HG03196 (cell line): ENCODE data around the gene KIF12.

Experiments
- ATAC-seq: cut with Tn5 transposase; IDR thresholded peaks from one replicate; pipeline ENCODE4 v1.9.1; 2021; ENCODE audit not compliant: unreplicated experiment

KIF12 gene

DNA sequence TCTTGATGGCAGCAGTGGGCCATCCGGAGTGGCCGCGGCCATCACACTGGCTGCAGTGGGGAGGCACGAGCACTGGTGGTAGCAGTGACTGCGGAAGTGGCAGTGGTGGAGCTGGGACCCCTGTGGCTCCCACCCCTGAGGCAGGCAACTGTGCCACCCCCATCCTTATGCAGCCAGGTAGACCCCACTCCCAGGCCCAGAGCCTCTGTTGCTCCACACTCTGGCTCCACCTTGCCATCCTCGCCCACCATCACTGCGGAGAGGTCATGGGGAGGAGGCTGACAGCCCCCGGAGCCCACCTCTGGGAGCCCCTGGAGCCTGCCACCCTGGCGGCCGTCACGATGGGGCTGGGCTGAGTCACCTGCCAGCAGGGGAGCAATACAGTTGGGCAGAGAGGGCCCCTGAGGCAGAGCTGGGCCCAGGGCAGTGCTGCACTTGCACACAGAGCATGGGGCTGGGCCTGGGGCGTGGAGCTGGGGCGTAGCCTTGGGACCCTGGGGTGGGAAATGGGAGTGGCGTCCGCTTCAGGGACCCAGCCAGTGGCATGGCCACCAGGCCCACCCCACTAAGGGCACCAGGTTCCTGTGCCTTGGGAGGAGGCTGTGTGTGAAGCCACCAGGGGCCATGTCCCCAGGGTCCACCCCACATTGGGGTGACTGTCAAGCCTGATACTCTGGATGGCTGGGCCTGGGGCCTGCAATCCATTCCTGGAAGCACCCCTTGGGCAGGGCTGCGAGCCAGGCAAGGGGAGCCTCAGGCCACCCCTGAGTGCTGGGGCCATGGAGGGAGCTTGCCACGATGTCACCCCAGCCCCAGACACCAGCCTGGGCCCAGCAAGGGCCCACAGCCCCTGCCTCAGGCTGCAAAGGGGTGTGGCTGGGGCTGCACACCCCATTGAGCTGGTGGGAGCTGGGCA is 28.6 kb downstream of the KIF12 start:
- no peak for ATAC-seq

DNA sequence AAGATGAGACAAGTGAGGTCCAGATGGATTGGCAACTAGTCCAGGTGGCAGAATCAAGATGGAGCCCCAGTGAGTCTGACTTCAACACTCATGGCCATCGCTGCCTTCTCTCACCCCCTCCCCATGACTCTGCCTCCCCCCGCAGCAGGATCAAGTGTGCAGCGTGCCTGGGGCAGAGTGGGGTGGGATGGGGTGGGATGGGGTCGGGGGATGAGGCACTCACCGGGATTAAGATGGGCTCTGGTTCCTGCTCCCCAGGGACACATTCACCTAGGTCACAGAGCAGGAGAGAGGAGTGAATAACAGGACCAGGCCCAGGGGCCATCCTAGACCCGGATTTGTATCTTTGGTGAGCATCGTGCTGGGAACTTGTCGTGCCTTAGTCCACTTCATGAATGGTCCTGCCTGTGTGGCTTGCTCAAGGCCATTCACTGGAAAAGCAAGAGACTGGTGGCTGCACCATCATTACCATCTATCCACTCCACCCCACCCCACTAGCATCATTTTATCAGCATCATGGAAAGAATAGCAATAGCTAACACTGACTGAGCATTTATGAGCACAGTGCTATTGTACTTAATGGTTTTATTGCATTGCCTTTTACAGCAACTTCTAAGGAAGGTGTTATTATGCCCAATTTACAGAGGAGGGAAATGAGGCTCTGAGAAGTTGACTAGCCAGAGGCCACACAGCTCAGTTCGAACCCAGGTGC is 29.5 kb downstream of the KIF12 start:
- no peak for ATAC-seq

DNA sequence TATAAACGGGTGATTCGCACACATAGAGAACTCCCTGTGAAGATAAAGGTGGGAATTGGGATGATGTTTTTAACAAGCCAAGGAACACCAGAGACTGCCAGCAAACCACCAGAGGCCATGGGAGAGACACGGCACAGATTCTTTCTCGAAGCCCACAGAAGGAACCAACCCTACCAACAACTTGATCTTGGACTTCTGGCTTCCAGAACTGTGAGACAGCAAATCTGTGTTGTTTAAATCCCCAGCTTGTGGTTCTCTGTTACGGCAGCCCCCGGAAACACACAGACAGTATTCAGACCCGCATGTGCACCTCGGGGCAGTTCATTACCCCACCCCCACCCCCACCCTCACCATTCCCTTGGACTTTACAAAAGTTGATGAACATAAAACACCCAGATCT is 33.8 kb downstream of the KIF12 start:
- ATAC-seq = no peak

DNA sequence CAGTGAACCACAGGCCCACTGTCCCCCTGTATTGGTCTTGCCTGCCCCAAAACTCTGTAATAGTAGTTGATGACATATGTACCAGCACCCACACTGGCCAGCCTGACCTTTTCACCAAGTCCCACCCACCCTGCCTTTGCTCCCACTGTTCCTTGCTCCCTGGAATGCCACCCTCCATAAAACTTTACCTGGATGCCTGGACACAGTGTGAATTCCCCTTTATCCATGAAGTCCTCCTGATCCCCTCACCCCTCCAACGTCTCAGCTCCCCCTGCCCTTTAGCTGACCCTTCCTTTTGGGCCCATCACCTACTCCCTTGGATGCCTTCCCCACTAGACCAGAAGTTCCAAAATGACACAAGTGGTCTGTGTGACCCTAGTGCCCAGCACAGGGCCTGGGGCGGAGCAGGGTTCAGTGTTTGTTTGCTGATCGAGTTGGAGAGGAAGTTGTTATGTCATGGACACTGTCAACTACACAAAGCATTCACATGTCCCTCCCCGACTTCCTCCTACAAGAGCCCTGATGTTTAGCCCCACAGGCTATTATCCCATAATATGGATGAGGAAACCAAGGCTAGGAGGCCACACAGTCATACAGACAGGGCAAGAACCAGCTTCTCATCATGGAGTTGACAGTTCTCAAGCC is 37.1 kb downstream of the KIF12 start:
- no peak for ATAC-seq

DNA sequence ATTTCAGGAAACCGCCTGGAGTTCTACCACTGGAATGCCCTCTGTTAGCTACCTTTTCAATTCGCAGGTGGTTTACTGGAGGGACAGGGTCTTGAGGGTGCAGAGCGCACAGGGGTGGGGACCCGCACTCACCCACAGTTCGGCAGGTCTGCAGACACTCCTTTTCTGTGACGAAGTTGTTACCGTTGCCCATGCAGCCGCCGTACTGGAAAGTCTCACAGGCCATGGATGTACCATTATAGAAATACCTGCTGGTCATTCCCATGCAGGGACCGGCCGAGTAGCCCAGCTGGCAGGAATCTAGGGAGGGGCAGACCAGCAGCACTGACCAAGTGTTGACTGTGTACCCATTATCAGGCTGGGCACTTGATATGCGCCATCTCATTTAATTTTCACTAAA is 37.8 kb downstream of the KIF12 start:
- no peak for ATAC-seq

DNA sequence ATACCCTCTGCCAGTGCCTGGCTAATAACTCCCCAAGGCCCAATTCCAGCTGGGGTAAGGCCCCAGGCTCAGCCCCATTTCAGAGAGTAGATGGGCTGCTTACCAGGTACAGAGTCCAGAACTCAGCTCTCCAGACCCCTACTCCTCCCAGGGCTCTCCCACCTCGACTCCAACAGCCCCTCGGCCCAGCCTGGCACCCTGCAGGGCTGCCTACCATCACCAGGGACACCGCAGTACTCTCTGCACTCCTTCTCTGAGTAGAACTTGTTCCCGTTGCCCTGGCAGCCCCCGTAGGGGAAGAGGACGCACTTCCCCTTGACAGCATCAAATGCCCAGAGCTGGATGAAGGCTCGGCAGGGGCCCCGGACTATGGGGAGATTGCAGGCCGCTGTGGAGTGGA is 38.4 kb downstream of the KIF12 start:
- no peak for ATAC-seq

DNA sequence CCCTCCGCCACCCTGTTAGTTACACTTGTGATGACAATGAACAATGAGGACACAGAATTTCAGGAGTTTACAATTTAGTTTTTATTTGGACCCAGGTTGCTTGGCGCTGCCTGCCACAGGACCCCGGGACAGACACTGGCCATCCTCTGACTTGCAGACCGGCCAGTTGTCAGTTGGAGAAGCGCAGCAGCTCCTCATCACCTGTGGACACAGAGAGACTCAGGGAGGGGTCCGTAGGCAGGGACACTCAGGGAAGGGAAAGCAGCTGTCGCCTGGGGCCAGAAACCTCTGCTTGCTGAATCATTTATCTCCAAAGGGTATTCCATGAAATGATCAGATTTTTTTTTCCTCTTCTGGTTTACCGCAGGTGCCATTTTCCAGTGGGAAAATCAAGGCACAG is 39.0 kb downstream of the KIF12 start:
- ATAC-seq = no peak

DNA sequence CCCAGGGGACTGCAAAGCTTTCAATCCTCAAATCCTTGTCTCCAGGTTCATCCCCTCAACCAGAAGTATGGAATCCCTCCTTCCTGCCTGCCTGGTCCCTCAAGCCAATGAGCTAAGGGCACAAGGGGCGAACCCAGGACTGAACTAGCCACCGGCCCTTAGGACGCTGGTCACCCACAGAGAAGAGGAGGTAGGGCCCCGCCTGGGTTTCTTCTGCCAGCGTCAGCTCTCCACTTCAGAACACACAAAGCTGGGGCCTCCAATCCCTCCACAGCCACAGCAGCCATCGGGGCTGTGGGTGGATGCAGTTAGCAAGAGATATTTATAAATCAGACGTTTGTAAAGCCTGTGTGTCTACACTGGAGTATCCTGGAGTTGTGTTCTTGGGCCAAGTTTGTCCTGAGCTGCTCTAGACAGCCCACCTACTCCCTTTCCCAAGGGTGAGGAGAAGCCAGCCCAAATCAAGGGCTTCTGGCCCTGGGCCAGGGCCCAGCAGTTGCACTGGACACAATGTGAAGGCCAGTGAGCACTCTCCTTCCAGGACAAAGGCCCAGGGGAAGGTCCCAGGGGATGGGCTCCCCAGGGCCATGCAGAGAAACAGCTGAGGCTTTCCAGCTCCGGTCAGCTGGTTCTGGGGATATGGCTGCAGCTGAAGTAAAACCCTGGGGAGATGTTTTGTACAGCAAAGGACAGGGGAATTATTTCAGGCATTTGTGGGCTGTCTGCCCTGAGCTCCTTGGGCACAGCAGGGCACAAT is 39.9 kb downstream of the KIF12 start:
- no peak for ATAC-seq

DNA sequence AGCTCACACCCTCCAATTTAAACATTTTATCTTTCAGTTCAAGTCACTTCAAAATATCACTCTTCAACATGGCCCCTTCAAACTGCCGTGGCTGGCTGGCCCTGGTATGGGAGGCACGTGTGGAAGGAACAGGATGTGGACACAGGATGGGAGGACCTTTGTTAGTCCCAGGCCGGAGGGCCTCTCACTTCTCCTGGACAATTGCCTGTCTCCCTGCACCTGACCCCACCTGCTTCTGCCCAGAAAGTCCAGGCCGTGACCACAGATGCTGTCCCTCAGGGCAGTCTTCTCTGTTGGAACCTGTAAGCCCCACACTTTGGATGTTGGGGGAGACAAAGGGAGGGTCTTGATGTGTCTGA is 40.4 kb downstream of the KIF12 start:
- ATAC-seq = no peak

DNA sequence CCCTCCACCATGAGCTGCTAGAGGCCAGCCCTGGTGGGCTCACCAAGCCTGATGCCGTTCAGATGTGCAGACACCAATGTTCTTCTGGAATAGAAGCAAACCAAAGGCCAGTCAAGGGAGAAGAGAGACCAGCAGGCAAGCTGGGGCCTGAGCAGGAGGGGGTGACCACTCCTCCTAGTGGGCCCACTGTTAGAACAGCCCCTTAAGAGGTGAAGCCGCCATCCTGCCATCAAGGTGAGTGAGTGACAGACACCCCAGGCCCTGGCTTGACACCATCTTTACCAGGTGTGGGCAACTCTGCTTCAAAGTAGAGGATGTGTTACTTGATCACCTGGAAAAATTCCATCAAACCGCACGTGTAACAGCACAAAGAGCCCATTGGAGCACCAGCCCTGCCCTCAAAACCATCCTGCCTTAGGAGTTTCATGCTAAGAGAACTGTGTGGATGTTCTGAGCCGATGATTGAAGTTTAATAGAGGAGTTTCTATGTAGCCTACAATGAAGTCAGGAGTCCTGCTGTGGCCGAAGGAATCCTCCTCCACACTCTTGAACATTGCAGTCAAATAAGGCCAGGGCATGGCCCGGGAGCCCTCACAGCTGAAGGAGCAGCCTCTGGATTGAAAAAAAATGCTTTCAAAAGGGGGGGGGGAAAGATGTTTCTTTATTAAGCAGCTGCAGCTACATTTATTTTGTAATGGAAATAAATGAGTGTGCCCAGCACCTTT is 41.8 kb downstream of the KIF12 start:
- no peak for ATAC-seq

DNA sequence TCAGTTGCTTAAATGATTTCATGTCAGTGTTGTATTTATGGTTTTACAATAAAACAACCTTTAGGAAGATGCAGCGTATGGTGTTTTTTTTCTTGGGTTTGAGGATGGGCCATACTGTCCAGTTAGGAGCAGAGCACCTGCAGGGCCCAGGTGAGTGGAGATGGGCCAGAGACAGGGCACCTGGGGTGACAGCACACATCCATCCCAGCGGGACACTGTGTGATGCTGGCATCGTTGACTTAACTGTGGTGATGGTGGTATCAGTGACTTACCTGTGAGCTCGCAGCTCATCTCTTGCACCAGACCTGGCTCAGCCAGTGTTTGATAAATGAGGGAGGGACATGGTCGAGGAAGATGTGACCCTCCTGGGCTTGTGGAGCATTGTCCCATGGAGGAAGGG is 42.6 kb downstream of the KIF12 start:
- ATAC-seq = no peak

DNA sequence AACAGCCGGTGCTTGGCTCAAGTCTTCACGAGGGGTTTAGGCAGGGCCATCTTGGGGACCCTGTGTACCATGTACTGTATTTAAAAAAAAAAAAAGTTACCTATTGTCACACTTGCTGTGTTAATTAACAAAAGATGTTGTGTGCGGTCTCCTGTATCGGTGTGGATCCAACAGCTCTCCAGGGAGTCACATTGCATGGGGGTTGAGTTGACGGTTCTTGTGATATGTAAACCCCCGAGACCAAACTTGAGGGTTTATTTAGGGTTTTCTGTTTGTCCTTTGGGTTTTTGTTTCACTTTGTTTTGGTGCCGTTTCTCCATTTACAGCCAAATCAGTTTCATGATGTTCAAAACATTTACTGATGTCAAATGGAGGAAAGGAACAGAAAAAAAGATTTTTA is 43.2 kb downstream of the KIF12 start:
- no peak for ATAC-seq

DNA sequence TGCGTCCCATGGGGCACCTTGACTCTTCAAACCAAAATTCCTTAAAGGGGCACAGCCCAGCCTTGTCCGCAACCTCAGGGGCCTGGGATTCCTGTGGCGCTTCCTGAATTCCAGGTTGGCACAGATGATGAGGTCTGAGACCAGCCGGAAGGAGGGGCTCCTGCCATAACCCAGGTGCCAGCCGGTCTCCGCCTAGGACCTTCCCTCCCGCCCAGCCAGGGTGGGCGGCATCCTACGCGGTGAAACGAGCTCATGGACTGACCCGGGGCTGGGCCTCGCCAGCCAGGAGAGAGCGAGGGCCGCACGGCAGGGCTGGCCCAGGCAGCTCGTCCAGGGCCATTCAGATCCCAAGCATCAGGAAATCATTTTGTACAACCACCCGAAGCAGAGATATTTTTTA is 44.0 kb downstream of the KIF12 start:
- ATAC-seq = no peak

DNA sequence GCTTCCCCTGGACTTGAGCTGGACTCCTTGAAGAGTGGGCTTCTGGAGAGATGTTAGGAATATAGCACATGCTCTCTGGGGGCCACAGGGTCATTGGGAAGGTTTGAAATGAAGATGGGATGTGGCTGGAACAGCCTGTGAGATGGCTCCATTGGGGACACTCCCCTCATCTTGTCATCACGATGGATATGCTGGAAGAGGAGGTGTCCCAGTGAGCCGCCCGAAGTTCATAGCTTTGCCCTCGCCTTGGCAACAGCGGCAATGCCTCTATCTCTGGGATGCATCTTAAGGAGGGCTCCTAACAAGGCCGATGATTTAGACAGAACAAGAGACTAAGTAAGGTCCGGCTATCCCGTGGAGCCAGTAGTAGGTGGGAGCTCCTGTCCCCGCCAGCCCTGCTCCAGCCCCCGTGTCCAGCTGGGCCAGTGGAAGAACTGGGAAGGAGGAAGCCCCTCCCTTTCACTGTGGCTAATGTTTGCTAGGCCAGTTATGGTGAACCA is 44.9 kb downstream of the KIF12 start:
- no peak for ATAC-seq

DNA sequence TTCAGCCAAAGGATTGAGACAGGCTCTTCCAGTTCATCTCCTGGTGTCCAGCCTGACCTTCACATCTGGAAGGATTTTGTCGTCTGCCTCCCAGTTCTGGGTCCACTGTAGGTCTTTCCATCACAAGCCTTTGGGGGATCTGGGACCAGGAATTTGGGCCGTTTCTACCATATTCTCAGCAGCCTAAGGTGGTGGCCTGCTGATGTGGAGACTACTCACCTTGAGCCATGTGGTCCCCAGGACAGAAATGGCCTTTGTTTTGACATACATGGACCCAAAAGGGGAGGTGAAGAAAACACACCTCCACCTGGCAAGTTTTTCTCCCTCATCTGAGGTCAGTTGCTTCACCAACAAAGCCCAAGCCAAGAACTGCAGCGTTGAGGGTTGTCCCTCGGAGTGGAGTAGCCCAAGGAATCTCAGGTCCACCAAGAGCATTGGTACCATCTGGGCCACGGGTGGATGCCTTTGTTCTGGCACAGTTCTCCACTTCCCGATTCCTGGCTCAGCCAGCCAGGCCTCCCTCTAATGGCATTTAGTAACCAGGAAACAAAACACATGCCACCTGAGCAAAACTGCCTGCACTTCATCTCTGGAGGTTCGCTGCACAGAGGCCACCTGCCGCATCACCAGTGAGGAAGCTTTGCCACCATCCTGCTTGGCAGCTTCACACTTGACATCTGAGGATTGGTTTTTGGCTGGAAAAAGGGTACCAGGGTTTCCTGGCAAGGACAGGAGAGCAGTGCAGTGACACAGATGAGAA is 45.7 kb downstream of the KIF12 start:
- no peak for ATAC-seq

DNA sequence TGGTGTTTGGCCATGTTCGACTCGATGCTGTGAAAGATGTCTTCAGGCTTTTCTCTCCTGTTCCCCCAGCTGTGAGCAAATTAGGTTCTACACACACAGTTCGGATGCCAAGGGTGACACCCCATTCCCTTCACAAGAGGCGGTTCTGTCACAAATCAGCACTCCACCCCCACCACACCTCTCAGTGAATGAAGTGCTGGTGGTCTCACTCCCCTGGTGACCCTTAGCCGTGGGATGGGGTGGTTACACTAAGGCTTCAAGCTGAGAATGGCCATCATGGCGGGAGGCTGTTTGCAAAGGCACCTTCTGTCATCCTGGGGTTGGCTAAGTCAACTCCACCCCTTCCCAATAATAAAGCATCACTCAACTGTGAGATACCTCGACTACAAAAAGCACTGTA is 47.4 kb downstream of the KIF12 start:
- no peak for ATAC-seq

DNA sequence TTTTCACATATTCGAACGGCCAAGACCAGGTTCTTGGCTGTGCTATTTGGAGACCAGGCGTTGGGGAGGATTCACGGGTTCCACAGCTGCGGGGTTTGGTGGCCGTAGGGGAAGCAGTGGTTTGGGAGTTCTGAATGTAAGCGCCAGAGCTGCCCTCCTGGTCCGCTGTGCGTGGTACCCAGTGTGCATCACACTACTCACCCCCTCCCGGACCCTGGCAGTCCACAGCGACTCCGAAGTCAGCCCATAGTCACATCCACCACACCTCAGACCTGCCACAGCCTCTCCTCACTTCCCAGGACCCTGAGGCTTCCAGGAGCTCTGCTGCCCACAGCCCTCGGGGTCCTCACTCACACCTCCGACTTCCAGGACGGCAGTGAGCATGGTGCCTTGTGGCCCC is 47.8 kb downstream of the KIF12 start:
- no peak for ATAC-seq

DNA sequence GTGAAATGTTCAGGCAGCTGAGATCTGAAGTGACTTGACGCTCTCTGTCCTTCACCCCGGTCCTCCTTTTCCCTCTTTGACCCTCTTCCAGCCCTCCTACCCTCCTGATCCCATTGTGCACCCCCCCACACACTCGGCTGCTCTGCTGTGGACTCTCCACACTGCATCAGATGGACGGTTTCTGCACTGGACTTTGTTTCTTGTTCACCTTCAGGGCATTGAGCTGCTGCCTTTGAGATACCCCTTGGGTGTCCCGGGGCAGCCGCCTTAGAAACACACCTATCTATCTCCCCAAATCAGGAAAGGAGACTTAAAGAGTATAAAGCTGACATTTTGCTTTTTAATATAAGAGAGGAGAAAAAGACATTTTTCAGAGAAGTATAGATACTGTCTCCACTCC is 48.4 kb downstream of the KIF12 start:
- no peak for ATAC-seq

DNA sequence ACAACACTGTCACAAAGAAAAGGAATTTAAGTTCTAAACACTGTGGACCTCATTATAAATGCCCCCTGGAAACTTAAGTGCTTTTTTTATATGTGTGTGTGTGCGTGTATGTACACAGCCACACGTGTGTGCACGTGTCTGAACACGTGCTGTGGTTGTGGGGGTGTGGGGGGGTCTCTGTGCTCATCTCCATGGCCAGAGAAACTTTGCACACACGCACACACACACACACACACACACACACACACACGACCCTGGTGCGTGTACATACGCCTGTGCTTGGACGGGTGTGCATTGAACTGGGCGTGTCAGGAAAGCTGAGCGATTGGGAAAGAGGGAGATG is 48.9 kb downstream of the KIF12 start:
- no peak for ATAC-seq
